GM12878 (cell line): ENCODE results near the gene WDR19. TPM values are rescaled to one million over a fixed set of nuclear protein-coding genes. Genes with fewer than 3 reads are reported as not detected.

ENCODE experiments used
- ATF2 ChIP-seq: IDR thresholded peaks from 2 replicates; pipeline ENCODE4 v1.6.1; 2012; ENCODE audit warnings: low read length, inconsistent platforms
- BMI1 ChIP-seq: fragments of 450-650 bp; IDR thresholded peaks from 2 replicates; pipeline ENCODE4 v1.6.1; 2016; ENCODE audit warnings: mild to moderate bottlenecking, moderate library complexity, borderline replicate concordance
- CBX5 ChIP-seq: sonication (generic); IDR thresholded peaks from 2 replicates; pipeline ENCODE4 v1.6.1; 2016; ENCODE audit warnings: low read depth, moderate library complexity, mild to moderate bottlenecking, inconsistent platforms
- CEBPB ChIP-seq, 2 experiments: fragments of 150-350 bp in 1 of 2; IDR thresholded peaks; 2 replicates each; pipeline ENCODE4 v1.6.1; 2012 to 2014; ENCODE audit warnings: low read depth in 2 of 2, low read length in 2 of 2, borderline replicate concordance in 1 of 2, inconsistent platforms in 1 of 2
- DPF2 ChIP-seq: fragments of 450-650 bp; IDR thresholded peaks from 2 replicates; pipeline ENCODE4 v1.6.1; 2017; ENCODE audit warnings: mild to moderate bottlenecking
- EED ChIP-seq: sonication (generic); IDR thresholded peaks from 2 replicates; pipeline ENCODE4 v1.6.1; 2016; ENCODE audit warnings: antibody characterized with exemption, low read depth
- IRF5 ChIP-seq: fragments of 450-650 bp; IDR thresholded peaks from 2 replicates; pipeline ENCODE4 v1.6.1; 2017; ENCODE audit warnings: borderline replicate concordance
- KDM1A ChIP-seq: fragments of 200-600 bp; sonication (generic); IDR thresholded peaks from 2 replicates; pipeline ENCODE4 v1.6.1; 2016; ENCODE audit warnings: borderline replicate concordance
- NKRF ChIP-seq: fragments of 450-650 bp; conservative IDR thresholded peaks from 2 replicates; pipeline ENCODE4 v1.6.1; 2017; ENCODE audit warnings: mild to moderate bottlenecking, moderate library complexity
- PAX8 ChIP-seq: fragments of 450-650 bp; IDR thresholded peaks from 2 replicates; pipeline ENCODE4 v1.6.1; 2017; ENCODE audit warnings: mild to moderate bottlenecking, moderate library complexity
- PKNOX1 ChIP-seq: fragments of 450-650 bp; IDR thresholded peaks from 2 replicates; pipeline ENCODE4 v1.6.1; 2016; ENCODE audit warnings: mild to moderate bottlenecking
- POU2F2 ChIP-seq: IDR thresholded peaks from 3 replicates; pipeline ENCODE4 v1.6.1; 2011; ENCODE audit warnings: low read depth, mild to moderate bottlenecking, low read length, borderline replicate concordance
- RFX5 ChIP-seq: IDR thresholded peaks from 2 replicates; pipeline ENCODE4 v1.6.1; 2011; ENCODE audit warnings: low read depth, low read length, improper control_type of control experiment
- RUNX3 ChIP-seq: IDR thresholded peaks from 2 replicates; pipeline ENCODE4 v1.6.1; 2012; ENCODE audit warnings: low read length, inconsistent platforms
- WRNIP1 ChIP-seq: IDR thresholded peaks from 2 replicates; pipeline ENCODE4 v1.6.1; 2011; ENCODE audit warnings: low read depth, low read length, improper control_type of control experiment, borderline replicate concordance
- ZNF24 ChIP-seq: fragments of 450-650 bp; IDR thresholded peaks from 2 replicates; pipeline ENCODE4 v1.6.1; 2017; ENCODE audit warnings: antibody characterized with exemption, mild to moderate bottlenecking
- ZSCAN29 ChIP-seq: fragments of 450-650 bp; IDR thresholded peaks from 2 replicates; pipeline ENCODE4 v1.6.1; 2017; ENCODE audit warnings: mild to moderate bottlenecking, moderate library complexity
- polyA plus RNA-seq, 11 experiments: library from polyadenylated mRNA; depleted of rRNA in 4 of 11; unstranded in 6 of 11; stranded (reverse) in 5 of 11; fragments of >200 nt; fragmentation: Nextera tagmentation in 4 of 11; fragmentation: Illumina TruSeq in 1 of 11; extraction: Ambion mirVana in 4 of 11; extraction: Trizol in 1 of 11; gene quantifications; 1 replicate in 1 of 11; 2 replicates in 10 of 11; pipeline versions ENCODE4 v1.2.1 to v1.2.3, GENCODE V29; 2011 to 2016; ENCODE audit warnings: inconsistent platforms in 2 of 11, missing spikeins in 2 of 11, low read depth in 1 of 11
- total RNA-seq, 4 experiments: library from RNA; depleted of rRNA in 3 of 4; stranded (reverse); fragments of >200 nt in 3 of 4; fragmentation: Illumina TruSeq in 1 of 4; extraction: Trizol in 1 of 4; gene quantifications; 2 replicates each; pipeline versions ENCODE4 v1.2.1 to v1.2.3, GENCODE V29; 2013 to 2021
- TF ChIP-seq, protein P1 (sequence below): IDR thresholded peaks from 2 replicates; pipeline ENCODE4 v1.6.1; 2012; ENCODE audit warnings: mild to moderate bottlenecking, low read depth, low read length
- TF ChIP-seq, protein P2 (sequence below): IDR thresholded peaks from 2 replicates; pipeline ENCODE4 v1.6.1; 2012; ENCODE audit warnings: low read depth, low read length, improper control_type of control experiment

The WDR19 gene
- total and polyA plus RNA-seq, 10 of the 15 experiments (the other 5 are each of a cell fraction or from before 2014, with no cell fraction given): 3.5 to 15.4 (median 7.3) TPM

DNA sequence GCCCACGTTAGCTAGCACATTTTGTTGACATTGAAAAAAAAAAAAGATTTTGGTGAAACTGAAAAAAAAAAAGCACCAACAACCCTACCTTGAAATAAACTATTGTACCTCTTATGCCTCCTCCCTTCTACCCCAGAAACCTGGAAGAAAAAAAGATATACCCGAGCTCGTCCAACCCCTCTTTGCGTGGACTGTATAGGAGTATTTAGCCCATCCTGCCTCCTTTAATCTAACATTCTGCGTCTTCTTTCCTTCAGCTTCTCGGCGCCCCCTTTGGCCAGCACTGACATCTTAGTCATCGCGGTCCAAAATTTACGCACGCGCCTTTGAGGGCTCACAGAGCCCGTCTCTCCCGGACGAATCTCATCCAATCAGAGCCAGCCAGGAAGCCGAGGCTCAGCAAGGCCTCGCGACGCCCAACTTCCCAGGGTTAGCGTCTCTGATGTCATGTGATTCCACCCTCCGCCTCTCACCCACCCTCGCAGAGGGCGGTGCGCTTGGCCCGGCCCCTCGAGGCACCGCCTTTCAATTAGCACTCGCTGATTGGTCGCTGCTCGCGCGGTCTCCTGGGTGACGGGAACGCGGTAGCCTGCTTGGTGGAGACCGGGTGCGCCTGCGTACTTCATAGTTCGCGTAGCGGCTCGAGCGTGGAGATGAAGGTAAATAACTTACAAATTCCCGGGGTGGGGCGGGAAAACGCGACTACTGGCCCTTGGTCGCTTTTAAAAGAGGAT is at the start of gene WDR19 (continued):
- no peak for TF ChIP-seq ZNF24
- TF ChIP-seq CEBPB (IDR thresholded peaks at IDR 0.05; ENCODE audit: borderline replicate concordance in 1 of 2, low read depth in 2 of 2, low read length in 2 of 2): no peak
- TF ChIP-seq POU2F2: no peak
- peak; percentile 73 for TF ChIP-seq PKNOX1
- no peak for TF ChIP-seq ZSCAN29
- peak; percentile 71 for TF ChIP-seq RFX5
- TF ChIP-seq CBX5: no peak
- no peak for TF ChIP-seq PAX8
- no peak for TF ChIP-seq EED
- TF ChIP-seq WRNIP1: no peak
- TF ChIP-seq BMI1: peak; percentile 76; the same call in 1 of the 2 replicates
- TF ChIP-seq IRF5: no peak
- no peak for TF ChIP-seq DPF2
- TF ChIP-seq, protein P1, sequence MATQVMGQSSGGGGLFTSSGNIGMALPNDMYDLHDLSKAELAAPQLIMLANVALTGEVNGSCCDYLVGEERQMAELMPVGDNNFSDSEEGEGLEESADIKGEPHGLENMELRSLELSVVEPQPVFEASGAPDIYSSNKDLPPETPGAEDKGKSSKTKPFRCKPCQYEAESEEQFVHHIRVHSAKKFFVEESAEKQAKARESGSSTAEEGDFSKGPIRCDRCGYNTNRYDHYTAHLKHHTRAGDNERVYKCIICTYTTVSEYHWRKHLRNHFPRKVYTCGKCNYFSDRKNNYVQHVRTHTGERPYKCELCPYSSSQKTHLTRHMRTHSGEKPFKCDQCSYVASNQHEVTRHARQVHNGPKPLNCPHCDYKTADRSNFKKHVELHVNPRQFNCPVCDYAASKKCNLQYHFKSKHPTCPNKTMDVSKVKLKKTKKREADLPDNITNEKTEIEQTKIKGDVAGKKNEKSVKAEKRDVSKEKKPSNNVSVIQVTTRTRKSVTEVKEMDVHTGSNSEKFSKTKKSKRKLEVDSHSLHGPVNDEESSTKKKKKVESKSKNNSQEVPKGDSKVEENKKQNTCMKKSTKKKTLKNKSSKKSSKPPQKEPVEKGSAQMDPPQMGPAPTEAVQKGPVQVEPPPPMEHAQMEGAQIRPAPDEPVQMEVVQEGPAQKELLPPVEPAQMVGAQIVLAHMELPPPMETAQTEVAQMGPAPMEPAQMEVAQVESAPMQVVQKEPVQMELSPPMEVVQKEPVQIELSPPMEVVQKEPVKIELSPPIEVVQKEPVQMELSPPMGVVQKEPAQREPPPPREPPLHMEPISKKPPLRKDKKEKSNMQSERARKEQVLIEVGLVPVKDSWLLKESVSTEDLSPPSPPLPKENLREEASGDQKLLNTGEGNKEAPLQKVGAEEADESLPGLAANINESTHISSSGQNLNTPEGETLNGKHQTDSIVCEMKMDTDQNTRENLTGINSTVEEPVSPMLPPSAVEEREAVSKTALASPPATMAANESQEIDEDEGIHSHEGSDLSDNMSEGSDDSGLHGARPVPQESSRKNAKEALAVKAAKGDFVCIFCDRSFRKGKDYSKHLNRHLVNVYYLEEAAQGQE: no peak
- TF ChIP-seq, protein P2, sequence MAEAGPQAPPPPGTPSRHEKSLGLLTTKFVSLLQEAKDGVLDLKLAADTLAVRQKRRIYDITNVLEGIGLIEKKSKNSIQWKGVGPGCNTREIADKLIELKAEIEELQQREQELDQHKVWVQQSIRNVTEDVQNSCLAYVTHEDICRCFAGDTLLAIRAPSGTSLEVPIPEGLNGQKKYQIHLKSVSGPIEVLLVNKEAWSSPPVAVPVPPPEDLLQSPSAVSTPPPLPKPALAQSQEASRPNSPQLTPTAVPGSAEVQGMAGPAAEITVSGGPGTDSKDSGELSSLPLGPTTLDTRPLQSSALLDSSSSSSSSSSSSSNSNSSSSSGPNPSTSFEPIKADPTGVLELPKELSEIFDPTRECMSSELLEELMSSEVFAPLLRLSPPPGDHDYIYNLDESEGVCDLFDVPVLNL: no peak
- peak; percentile 34; the same call in 1 of the 2 replicates for TF ChIP-seq RUNX3
- TF ChIP-seq KDM1A: no peak
- no peak for TF ChIP-seq NKRF
- no peak for TF ChIP-seq ATF2
